ENCODE results near the gene BACE1-AS.

Gene BACE1-AS

DNA sequence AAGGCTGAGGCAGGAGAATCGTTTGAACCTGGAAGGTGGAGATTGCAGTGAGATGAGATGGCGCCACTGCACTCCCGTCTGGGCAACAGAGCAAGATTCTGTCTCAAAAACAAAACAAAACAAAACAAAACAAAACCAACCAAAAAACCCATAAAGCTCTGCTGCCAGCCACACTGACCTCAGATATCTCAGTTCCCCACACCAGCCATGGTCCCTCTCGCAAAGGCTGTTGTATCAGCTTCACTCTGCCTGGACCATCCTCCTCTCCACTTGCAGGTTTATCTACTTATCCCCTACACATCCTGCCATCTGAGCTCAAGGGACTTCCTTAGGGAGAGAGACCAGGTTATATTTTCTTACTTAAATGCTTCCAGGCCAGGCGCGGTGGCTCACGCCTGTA, 11.1 kb downstream of the BACE1-AS start:
- TF ChIP-seq EZH2phosphoT487 (IDR thresholded peaks at IDR 0.05; ENCODE audit: low read length) (no peak), EZH2 (optimal IDR thresholded peaks at IDR 0.05; ENCODE audit: low read depth, low read length) (no peak)
- TF ChIP-seq, protein P1, sequence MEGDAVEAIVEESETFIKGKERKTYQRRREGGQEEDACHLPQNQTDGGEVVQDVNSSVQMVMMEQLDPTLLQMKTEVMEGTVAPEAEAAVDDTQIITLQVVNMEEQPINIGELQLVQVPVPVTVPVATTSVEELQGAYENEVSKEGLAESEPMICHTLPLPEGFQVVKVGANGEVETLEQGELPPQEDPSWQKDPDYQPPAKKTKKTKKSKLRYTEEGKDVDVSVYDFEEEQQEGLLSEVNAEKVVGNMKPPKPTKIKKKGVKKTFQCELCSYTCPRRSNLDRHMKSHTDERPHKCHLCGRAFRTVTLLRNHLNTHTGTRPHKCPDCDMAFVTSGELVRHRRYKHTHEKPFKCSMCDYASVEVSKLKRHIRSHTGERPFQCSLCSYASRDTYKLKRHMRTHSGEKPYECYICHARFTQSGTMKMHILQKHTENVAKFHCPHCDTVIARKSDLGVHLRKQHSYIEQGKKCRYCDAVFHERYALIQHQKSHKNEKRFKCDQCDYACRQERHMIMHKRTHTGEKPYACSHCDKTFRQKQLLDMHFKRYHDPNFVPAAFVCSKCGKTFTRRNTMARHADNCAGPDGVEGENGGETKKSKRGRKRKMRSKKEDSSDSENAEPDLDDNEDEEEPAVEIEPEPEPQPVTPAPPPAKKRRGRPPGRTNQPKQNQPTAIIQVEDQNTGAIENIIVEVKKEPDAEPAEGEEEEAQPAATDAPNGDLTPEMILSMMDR (IDR thresholded peaks at IDR 0.05; ENCODE audit: low read length), result no peak
- H3K4me1 ChIP-seq (ENCODE audit: low read length), result no peaks in the 10 kb centered on the region
- H3F3A ChIP-seq (ENCODE audit: insufficient read depth, low read length), result no peaks in the 10 kb centered on the region
- no peaks in the 10 kb centered on the region for H3K36me3 ChIP-seq (replicated peaks; ENCODE audit: insufficient read depth, low read length)
- H2AFZ ChIP-seq (ENCODE audit: low read length), result no peak overlapping the region
- H3K9me2 ChIP-seq (replicated peaks; ENCODE audit: insufficient read depth, low read length), result no peaks in the 10 kb centered on the region
- no peaks in the 10 kb centered on the region for H3K27me3 ChIP-seq (replicated peaks; ENCODE audit: insufficient read depth, low read length)
- no peaks in the 10 kb centered on the region for H4K20me1 ChIP-seq (ENCODE audit: insufficient read depth, low read length)
- H3K79me2 ChIP-seq (ENCODE audit: low read length), result no peaks in the 10 kb centered on the region
- no peak overlapping the region for H3K27ac ChIP-seq (ENCODE audit: low read length)
- no peak overlapping the region for H3K4me2 ChIP-seq (ENCODE audit: low read depth, low read length)
- no peak overlapping the region for H3K4me3 ChIP-seq (ENCODE audit: low read length)
- no peaks in the 10 kb centered on the region for H3K9me3 ChIP-seq (replicated peaks; ENCODE audit: insufficient read depth, low read length)
- no peak overlapping the region for H3K9ac ChIP-seq (ENCODE audit: low read length)
- DNase-seq, result no peak

DNA sequence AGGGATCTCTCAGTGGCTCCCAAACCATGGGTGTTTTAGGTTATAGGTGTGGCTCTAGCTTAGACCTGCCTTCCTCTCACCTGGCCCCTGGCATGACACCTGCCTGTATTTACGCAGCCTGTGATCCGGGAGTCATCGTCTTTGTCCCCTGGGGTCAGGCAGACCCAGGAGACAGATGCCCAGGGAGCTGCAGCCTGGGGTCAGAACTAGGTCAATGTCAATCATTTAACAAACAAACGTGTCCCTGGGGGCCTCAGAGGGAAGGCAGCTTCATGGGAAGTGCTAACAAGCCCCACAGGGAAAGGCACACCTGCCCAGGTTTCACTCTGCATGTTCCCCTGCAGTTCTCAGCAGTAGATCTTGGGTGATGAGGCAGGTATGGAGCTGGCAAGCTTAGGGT, 12.0 kb downstream of the BACE1-AS start:
- H3K9me3 ChIP-seq (replicated peaks; ENCODE audit: insufficient read depth, low read length), result no peaks in the 10 kb centered on the region
- no peaks in the 10 kb centered on the region for H3F3A ChIP-seq (ENCODE audit: insufficient read depth, low read length)
- H3K36me3 ChIP-seq (replicated peaks; ENCODE audit: insufficient read depth, low read length), result no peaks in the 10 kb centered on the region
- TF ChIP-seq EZH2phosphoT487 (IDR thresholded peaks at IDR 0.05; ENCODE audit: low read length) (no peak), EZH2 (optimal IDR thresholded peaks at IDR 0.05; ENCODE audit: low read depth, low read length) (no peak)
- TF ChIP-seq, protein P1 (IDR thresholded peaks at IDR 0.05; ENCODE audit: low read length), result no peak
- no peak overlapping the region for H3K9ac ChIP-seq (ENCODE audit: low read length)
- no peaks in the 10 kb centered on the region for H3K4me1 ChIP-seq (ENCODE audit: low read length)
- H3K9me2 ChIP-seq (replicated peaks; ENCODE audit: insufficient read depth, low read length), result no peaks in the 10 kb centered on the region
- no peak overlapping the region for H3K4me3 ChIP-seq (ENCODE audit: low read length)
- no peak overlapping the region for H3K27ac ChIP-seq (ENCODE audit: low read length)
- no peaks in the 10 kb centered on the region for H3K27me3 ChIP-seq (replicated peaks; ENCODE audit: insufficient read depth, low read length)
- H3K79me2 ChIP-seq (ENCODE audit: low read length), result no peaks in the 10 kb centered on the region
- no peaks in the 10 kb centered on the region for H4K20me1 ChIP-seq (ENCODE audit: insufficient read depth, low read length)
- DNase-seq, result no peak
- no peak overlapping the region for H3K4me2 ChIP-seq (ENCODE audit: low read depth, low read length)
- no peak overlapping the region for H2AFZ ChIP-seq (ENCODE audit: low read length)

DNA sequence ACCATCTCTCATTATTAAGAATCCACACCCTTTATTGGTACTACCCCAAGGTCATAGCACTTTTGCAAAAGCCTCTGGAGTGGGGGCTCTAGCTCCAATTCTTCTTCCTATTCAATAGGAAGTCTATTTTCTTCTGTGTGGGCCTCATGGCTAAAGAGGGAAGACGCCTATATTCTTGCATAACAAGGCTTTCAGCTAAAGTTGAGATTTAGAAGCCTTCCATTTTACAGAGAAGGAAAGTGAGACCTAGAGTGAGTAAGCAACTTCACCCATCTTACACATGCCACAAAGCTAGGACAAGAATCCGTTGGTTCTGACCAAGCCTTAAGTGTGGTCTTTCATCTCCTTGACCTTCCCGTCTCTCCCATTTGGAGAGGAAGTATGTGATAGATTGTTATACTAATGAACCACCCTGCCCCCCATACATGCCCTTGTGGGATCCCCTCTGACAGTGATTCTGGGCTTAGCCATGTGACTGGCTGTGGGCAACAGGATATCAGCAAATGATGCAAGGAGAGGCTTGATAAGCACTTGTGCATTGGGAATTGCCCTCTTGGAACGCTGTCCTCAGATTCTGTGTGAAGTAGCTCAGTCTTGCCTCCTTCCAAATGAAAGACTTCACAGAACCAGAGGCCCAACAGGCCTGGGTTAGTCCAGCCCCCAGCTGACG, 12.6 kb downstream of the BACE1-AS start:
- Histone ChIP-seq H3K4me2 (ENCODE audit: low read depth, low read length) (no peak overlapping the region), H3K4me3 (ENCODE audit: low read length) (no peak overlapping the region), H2AFZ (ENCODE audit: low read length) (no peak overlapping the region), H3K36me3 (replicated peaks; ENCODE audit: insufficient read depth, low read length) (no peaks in the 10 kb centered on the region), H3K79me2 (ENCODE audit: low read length) (no peaks in the 10 kb centered on the region), H3K9me2 (replicated peaks; ENCODE audit: insufficient read depth, low read length) (no peaks in the 10 kb centered on the region), H3K27ac (ENCODE audit: low read length) (no peak overlapping the region), H3K4me1 (ENCODE audit: low read length) (no peaks in the 10 kb centered on the region), H3K27me3 (replicated peaks; ENCODE audit: insufficient read depth, low read length) (no peaks in the 10 kb centered on the region), H3K9ac (ENCODE audit: low read length) (no peak overlapping the region), H3F3A (ENCODE audit: insufficient read depth, low read length) (no peaks in the 10 kb centered on the region), H4K20me1 (ENCODE audit: insufficient read depth, low read length) (no peaks in the 10 kb centered on the region), H3K9me3 (replicated peaks; ENCODE audit: insufficient read depth, low read length) (no peaks in the 10 kb centered on the region)
- no peak for DNase-seq
- TF ChIP-seq EZH2 (optimal IDR thresholded peaks at IDR 0.05; ENCODE audit: low read depth, low read length) (no peak), EZH2phosphoT487 (IDR thresholded peaks at IDR 0.05; ENCODE audit: low read length) (no peak)
- TF ChIP-seq, protein P1 (IDR thresholded peaks at IDR 0.05; ENCODE audit: low read length), result no peak

All from MM.1S (cell line).